Measurements from ENCODE around the gene PPFIBP1.

- TF ChIP-seq CTCF (IDR thresholded peaks at IDR 0.05) (no peak), POLR2AphosphoS5 (IDR thresholded peaks at IDR 0.05) (peak; percentile 63), POLR2A (IDR thresholded peaks at IDR 0.05) (no peak)
Observed at GRCh38 chr12:27592548-27592947, 68.5 kb downstream of the PPFIBP1 start.

All from prostate gland (tissue), 2 donors.